ENCODE measurements around the gene SV2A.
"Not testable (repeated sequence)": the region's sequence is repeated elsewhere in the genome, so short reads cannot be mapped to it uniquely, and the experiment has no call there.

The SV2A gene

GRCh38 chr1:149896575-149896974 lies 21.1 kb downstream of the SV2A start:
- no peak for TF ChIP-seq LEF1 (IDR thresholded peaks at IDR 0.05; ENCODE audit: borderline replicate concordance)
- no peak for TF ChIP-seq ARNT (IDR thresholded peaks at IDR 0.05)
- TF ChIP-seq ZNF384 (IDR thresholded peaks at IDR 0.05) = no peak
- TF ChIP-seq HDGF (IDR thresholded peaks at IDR 0.05; ENCODE audit: borderline replicate concordance) = no peak
- DNase-seq (ENCODE audit: extremely low spot score) = no peak
- POLR2A ChIA-PET = interaction anchor here (1.0 to 1.4 kb wide), 2 partner anchors 9 to 32 kb away, joined by 3 read pairs; no protein-coding TSS in a partner anchor
- CTCF ChIA-PET = no interaction called here

- ChIA-PET CTCF (interaction anchor here (0.6 to 0.7 kb wide), 2 partner anchors 11 to 162 kb away, joined by 4 read pairs; no protein-coding TSS in a partner anchor), POLR2A (interaction anchor here (0.9 to 5.4 kb wide), 8 partner anchors 10 to 280 kb away, joined by 3 to 133 read pairs (median 16); partner anchors contain the start of genes BOLA1 and MTMR11)
- TF ChIP-seq FOXA1 (IDR thresholded peaks at IDR 0.05) = no peak
- no peak for TF ChIP-seq L3MBTL2 (conservative IDR thresholded peaks at IDR 0.05)
- no peak for TF ChIP-seq BHLHE40 (IDR thresholded peaks at IDR 0.05; ENCODE audit: borderline replicate concordance)
- no peak for TF ChIP-seq ZNF384 (IDR thresholded peaks at IDR 0.05)
- TF ChIP-seq FOXM1 (IDR thresholded peaks at IDR 0.05; ENCODE audit: borderline replicate concordance) = no peak
- no peak for TF ChIP-seq ELF4 (IDR thresholded peaks at IDR 0.05)
- TF ChIP-seq FOXK2 (IDR thresholded peaks at IDR 0.05) = no peak
- no peak for TF ChIP-seq LEF1 (IDR thresholded peaks at IDR 0.05; ENCODE audit: borderline replicate concordance)
- TF ChIP-seq HDGF (IDR thresholded peaks at IDR 0.05; ENCODE audit: borderline replicate concordance) = no peak
- TF ChIP-seq NFRKB (IDR thresholded peaks at IDR 0.05) = no peak
- TF ChIP-seq ARNT (IDR thresholded peaks at IDR 0.05) = no peak
- TF ChIP-seq, protein P1, sequence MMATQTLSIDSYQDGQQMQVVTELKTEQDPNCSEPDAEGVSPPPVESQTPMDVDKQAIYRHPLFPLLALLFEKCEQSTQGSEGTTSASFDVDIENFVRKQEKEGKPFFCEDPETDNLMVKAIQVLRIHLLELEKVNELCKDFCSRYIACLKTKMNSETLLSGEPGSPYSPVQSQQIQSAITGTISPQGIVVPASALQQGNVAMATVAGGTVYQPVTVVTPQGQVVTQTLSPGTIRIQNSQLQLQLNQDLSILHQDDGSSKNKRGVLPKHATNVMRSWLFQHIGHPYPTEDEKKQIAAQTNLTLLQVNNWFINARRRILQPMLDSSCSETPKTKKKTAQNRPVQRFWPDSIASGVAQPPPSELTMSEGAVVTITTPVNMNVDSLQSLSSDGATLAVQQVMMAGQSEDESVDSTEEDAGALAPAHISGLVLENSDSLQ (IDR thresholded peaks at IDR 0.05) = no peak
- TF ChIP-seq CTBP1 (IDR thresholded peaks at IDR 0.05; ENCODE audit: borderline replicate concordance) = no peak
- no peak for TF ChIP-seq SP1 (IDR thresholded peaks at IDR 0.05)
- no peak; the same call in 1 of the 2 replicates for TF ChIP-seq TARDBP (IDR thresholded peaks at IDR 0.05)
- TF ChIP-seq SUZ12 (IDR thresholded peaks at IDR 0.05) = no peak
- no peak for DNase-seq (ENCODE audit: extremely low spot score)
Measured at GRCh38 chr1:149888999-149889289, 28.7 kb downstream of the SV2A start.

- ChIA-PET POLR2A (interaction anchor here (0.9 to 5.4 kb wide), 33 partner anchors 11 to 691 kb away, joined by 3 to 133 read pairs (median 14); partner anchors contain the start of genes BOLA1, MCL1, MTMR11 and OTUD7B), CTCF (interaction anchor here (0.6 to 1.0 kb wide), 6 partner anchors 11 to 757 kb away, joined by 3 to 4 read pairs (median 4); no protein-coding TSS in a partner anchor)
- TF ChIP-seq NFRKB (IDR thresholded peaks at IDR 0.05) (peak; percentile 61), HDGF (IDR thresholded peaks at IDR 0.05; ENCODE audit: borderline replicate concordance) (no peak), FOXA1 (IDR thresholded peaks at IDR 0.05) (no peak), L3MBTL2 (conservative IDR thresholded peaks at IDR 0.05) (peak; percentile 64), LEF1 (IDR thresholded peaks at IDR 0.05; ENCODE audit: borderline replicate concordance) (no peak), FOXM1 (IDR thresholded peaks at IDR 0.05; ENCODE audit: borderline replicate concordance) (no peak)
- peak; percentile 74 for DNase-seq (ENCODE audit: extremely low spot score)
Measured at GRCh38 chr1:149888247-149888998, 29.2 kb downstream of the SV2A start.

DNA sequence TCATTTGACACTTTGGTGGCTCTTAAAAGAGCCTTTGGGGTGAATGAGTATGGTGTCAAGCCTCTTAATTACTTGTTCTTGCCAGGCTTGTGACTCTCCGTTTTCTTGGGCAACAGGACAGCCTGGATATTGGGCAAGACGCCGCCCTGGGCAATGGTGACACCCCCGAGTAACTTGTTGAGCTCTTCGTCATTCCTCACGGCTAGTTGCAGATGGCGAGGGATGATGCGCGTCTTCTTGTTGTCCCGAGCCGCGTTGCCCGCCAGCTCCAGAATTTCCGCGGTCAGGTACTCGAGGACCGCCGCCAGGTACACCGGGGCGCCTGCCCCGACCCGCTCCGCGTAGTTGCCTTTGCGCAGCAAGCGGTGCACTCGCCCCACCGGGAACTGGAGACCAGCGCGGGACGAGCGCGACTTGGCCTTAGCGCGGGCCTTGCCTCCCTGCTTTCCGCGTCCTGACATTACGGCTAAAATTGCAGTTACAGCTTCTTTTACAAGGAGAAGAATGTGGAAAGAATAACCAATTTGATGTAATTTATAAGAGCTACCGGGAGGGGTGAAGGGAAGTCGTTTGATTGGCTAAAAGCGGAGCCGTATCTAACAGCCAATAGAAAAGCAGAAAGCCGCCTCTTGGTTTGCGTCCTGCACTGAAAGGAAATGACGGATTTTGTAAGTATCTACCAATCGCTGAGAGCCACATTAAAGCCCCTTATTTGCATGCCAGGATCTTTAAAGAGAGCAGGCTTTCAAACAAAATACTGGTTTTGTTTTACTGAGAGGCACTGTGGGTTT lies 30.0 kb downstream of the SV2A start:
- TF ChIP-seq L3MBTL2 (conservative IDR thresholded peaks at IDR 0.05) (peak; percentile 26; the same call in 1 of the 2 replicates), NFRKB (IDR thresholded peaks at IDR 0.05) (no peak)
- TF ChIP-seq, protein P1 (IDR thresholded peaks at IDR 0.05) = peak; percentile 15
- peak; percentile 76 for DNase-seq (ENCODE audit: extremely low spot score)
- ChIA-PET POLR2A (interaction anchor here (0.7 to 5.4 kb wide), 46 partner anchors 9 to 691 kb away, joined by 3 to 133 read pairs (median 5); partner anchors contain the start of genes BOLA1, MCL1, MTMR11 and OTUD7B), CTCF (interaction anchor here (0.6 to 1.0 kb wide), 3 partner anchors 54 to 758 kb away, joined by 3 read pairs; no protein-coding TSS in a partner anchor)

- ChIA-PET CTCF (interaction anchor here (0.9 to 1.0 kb wide), 2 partner anchors 37 to 55 kb away, joined by 3 to 4 read pairs; no protein-coding TSS in a partner anchor), POLR2A (interaction anchor here (0.7 to 5.4 kb wide), 44 partner anchors 10 to 692 kb away, joined by 3 to 133 read pairs (median 5); partner anchors contain the start of genes BOLA1, MCL1, MTMR11 and OTUD7B)
- not testable (repeated sequence) for DNase-seq (ENCODE audit: extremely low spot score)
Measured at GRCh38 chr1:149887196-149887455, 30.5 kb downstream of the SV2A start.

GRCh38 chr1:149886396-149887195 lies 31.0 kb downstream of the SV2A start:
- DNase-seq (ENCODE audit: extremely low spot score) = peak; percentile 91
- no peak for TF ChIP-seq ARNT (IDR thresholded peaks at IDR 0.05)
- TF ChIP-seq ZNF384 (IDR thresholded peaks at IDR 0.05) = no peak
- TF ChIP-seq FOXA1 (IDR thresholded peaks at IDR 0.05) = no peak
- no peak for TF ChIP-seq CTBP1 (IDR thresholded peaks at IDR 0.05; ENCODE audit: borderline replicate concordance)
- peak; percentile 87 for TF ChIP-seq L3MBTL2 (conservative IDR thresholded peaks at IDR 0.05)
- no peak for TF ChIP-seq TARDBP (IDR thresholded peaks at IDR 0.05)
- no peak for TF ChIP-seq LEF1 (IDR thresholded peaks at IDR 0.05; ENCODE audit: borderline replicate concordance)
- no peak for TF ChIP-seq FOXK2 (IDR thresholded peaks at IDR 0.05)
- TF ChIP-seq SP1 (IDR thresholded peaks at IDR 0.05) = no peak
- TF ChIP-seq FOXM1 (IDR thresholded peaks at IDR 0.05; ENCODE audit: borderline replicate concordance) = no peak
- TF ChIP-seq, protein P1 (IDR thresholded peaks at IDR 0.05) = peak; percentile 48
- peak; percentile 74 for TF ChIP-seq NFRKB (IDR thresholded peaks at IDR 0.05)
- no peak for TF ChIP-seq HDGF (IDR thresholded peaks at IDR 0.05; ENCODE audit: borderline replicate concordance)
- peak; percentile 90 for TF ChIP-seq ELF4 (IDR thresholded peaks at IDR 0.05)
- ChIA-PET CTCF (interaction anchor here (0.9 to 1.1 kb wide), 3 partner anchors 37 to 300 kb away, joined by 3 to 4 read pairs (median 3); no protein-coding TSS in a partner anchor), POLR2A (interaction anchor here (0.6 to 5.4 kb wide), 46 partner anchors 10 to 693 kb away, joined by 3 to 133 read pairs (median 4); partner anchors contain the start of genes BOLA1, MCL1, MTMR11 and OTUD7B)

DNA sequence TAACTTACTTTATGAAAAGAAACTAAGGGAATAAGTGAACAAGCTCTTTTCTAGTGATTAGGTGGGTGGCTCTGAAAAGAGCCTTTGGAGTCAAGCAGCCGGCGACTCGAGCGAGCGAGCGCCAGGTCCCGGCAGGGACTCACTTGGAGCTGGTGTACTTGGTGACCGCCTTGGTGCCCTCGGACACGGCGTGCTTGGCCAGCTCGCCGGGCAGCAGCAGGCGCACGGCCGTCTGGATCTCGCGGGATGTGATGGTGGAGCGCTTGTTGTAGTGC lies 31.6 kb downstream of the SV2A start:
- POLR2A ChIA-PET = interaction anchor here (0.6 to 5.4 kb wide), 32 partner anchors 9 to 353 kb away, joined by 3 to 133 read pairs (median 12); partner anchors contain the start of genes BOLA1, MTMR11, OTUD7B and SF3B4
- not testable (repeated sequence) for DNase-seq (ENCODE audit: extremely low spot score)
- CTCF ChIA-PET = interaction anchor here (1.0 to 1.1 kb wide), 2 partner anchors 36 to 301 kb away, joined by 3 read pairs; no protein-coding TSS in a partner anchor
